NCI-H2227 treated with DMSO at 0.1 percent for 48 hours (cell line): ENCODE results near the gene PDK2.

Source experiments
- DNase-seq: peaks from one replicate; lab custom pipeline; 2025; lab: John Stamatoyannopoulos, UW

PDK2 gene

DNA sequence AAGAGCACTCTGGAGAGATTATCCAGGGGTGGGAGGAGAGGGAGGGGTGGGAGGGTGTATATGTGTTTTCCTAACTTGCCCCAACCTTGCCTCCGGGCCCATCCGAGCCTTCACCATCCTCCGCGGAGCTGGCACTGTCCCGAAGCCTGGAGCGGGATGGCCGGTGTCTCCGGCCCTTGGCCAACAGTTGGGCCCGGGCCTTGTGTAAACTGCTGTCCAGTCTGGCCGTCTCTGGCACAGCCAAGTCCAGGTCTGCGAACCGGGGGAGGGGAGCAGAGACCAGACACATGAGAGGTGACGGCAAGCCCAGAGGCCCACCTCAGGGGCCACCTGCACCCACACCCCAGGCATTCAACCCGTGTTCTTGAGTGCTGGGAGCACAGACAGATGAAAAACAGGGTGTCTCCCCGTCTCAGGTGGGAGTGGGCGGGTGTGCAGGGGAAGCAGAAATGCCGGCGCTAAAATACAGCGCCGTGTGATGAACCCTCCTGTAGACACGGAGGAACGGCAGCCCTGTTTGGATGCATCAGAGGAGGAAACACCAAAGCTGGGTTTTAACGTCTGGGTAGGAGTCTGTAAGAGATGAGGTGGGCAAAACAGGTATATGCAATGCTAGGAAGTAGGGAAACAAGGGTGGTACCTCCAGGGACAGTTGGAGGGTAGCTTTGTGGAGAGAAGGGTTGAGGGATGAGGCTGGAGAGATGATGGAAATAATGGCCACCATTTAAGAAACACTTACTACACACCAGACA is 23.1 kb downstream of the PDK2 start:
- DNase-seq, result no peak

DNA sequence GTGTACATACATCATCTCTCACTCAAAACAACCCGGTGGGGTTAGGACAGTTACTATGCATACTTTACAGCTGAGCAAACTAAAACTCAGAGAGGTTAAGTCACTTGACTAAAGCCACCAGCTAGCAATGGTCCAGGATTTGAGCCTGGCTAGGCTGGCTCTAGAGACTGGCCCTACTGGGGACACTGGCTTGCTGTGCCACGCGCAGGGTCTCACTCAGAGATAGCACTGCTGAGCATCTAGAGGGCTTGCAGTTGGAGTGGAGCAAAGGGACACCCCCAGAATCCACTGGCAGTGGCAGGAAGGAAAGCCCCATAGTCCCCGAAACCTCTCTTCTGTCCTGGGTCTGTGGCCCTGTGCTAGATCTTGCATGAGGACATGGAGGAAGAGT is 23.7 kb downstream of the PDK2 start:
- DNase-seq, result no peak

DNA sequence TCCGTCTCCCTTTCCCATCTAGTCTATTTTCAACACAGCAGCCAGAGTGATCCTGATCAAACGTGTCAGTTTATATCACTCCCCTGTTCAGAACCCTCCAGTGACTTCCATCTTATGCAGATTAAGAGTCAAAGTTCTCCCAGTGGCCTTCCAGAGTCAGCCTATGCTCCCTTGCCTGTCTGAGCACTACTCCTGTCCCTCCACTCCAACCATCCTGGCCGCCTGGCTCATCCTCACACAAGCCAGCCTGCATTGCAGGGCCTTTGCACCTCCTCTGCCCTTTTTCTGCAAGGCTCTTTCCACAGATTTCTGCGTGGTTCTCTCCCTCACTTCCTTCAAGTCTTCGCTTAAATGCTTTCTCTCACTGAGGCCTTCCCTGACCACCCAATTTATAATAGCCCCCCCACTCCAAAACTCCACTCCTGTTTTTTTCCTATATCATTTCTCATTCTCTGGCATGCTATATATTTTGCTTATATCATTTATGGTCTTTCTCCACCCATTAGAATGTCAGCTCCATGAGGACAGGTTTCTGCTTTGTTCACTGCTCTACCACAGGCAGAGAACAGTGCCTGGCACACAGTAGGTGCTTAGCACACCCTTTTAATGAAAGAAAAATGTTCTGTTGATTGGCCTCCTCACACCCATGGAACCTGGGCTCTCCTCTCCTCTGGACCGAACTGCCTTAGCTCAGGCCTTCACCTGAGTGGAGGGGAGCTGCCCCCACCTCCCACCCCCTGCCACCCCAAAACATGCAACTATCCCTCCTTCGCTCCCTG is 25.5 kb downstream of the PDK2 start:
- DNase-seq, result no peak

DNA sequence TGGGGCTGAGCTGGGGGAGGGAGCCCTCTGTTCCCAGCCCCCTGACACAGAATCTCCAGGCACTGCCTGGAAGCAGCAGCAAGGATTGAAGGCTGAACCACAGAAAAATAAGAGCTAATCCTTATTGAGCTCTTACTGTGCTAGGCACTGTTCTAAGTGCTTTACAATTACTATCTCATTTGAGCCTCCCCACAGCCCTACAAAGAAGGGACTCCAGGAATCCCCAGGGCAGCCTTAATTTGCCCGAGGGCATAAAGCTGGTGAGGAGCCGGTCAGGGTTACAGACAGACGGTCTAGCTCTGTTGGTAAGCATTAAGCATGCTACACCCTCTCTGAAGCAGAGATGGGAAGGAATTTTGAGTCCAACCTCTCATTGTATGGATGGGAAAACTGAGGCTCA is 27.8 kb downstream of the PDK2 start:
- no peak for DNase-seq

DNA sequence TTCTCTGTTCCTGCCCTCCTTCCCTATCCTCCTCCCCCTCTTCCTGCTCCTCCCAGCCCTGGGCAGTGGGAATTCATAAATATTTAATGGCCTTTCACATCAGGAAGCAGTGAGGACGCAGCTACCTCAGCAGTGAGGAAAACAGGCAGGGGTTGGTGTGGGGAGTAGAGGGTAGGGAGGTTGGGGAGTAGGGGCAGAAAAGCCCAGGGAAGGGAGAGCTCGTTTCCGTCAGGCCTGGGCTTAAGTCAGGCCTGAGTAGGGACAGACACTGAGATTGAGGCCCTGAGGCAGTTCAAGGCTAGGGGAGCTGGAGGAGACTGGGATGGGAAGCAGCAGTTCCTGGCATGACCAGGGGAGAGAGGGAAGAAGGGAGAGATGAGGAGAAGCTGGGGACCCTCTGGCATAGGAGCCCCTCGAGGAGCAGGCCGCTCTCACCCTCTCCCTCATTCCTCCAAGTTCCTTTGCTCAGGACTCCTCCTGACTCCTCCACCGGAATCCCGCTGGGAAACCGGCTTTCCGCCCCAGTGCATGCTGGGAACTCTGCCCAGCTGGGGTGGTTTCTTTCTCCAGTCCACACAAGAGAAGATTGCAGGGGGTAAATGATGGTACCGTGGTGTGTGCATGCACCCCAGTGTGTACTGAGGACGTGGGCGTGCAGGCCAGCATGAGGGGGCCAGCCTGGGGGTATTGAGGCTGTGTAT is 28.6 kb downstream of the PDK2 start:
- DNase-seq, result peak; percentile 10

DNA sequence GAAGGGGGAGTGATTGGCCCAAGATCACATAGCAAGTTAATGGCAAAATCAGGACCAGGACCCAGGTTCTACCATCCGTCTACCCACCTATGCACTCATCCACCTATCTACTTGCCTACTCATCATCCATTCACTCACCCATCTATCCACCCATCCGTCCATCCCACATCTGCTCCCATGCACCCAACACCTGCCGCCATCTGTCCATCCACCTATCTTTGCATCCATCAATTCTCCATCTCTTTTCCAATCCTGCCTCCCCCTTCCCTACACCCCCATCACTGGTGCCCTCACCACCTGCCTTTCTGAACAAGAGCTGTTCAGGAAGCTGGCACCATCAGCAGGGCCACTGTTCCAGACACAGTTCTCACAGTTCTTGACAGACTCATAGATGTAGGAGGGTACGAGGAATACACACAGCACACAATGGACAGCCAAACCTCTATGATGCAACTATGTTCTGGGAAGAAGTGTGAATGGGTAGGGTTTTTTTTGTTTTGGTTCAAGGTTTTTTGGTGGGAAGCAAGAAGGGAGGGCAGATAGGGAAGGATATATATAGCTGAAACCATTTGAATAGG is 30.4 kb downstream of the PDK2 start:
- DNase-seq, result no peak

DNA sequence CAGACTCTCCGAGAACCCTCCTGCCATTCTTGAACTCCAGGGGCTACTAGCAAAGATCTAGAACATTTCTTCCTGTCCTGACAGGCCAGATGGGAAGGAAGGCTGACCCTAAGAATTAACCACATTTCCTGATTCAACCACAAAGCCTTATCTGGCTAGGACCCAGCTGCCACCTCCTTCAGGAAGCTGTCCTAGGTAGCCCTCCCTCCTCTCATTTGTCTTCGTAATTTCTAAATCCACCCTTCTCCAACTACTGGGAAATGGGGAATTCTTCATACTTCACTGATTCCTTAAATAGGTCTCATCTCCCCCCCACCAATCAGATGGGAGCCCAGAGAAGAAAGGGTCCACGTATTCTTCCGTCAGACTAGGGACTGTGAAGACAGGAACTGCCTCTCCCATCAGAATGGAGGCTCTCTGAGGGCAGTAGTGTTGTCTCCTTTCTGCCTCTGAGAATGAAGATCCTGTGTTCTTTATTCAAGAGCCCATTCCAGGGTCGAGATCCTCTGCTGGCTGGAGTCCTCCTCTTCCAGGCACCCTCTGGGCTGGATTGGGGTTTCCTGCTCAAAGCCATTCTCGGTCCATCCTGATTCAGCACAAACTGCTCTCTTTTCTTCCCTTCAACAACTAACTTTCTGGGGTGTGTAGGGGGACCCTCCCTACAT is 32.7 kb downstream of the PDK2 start:
- DNase-seq, result no peak

DNA sequence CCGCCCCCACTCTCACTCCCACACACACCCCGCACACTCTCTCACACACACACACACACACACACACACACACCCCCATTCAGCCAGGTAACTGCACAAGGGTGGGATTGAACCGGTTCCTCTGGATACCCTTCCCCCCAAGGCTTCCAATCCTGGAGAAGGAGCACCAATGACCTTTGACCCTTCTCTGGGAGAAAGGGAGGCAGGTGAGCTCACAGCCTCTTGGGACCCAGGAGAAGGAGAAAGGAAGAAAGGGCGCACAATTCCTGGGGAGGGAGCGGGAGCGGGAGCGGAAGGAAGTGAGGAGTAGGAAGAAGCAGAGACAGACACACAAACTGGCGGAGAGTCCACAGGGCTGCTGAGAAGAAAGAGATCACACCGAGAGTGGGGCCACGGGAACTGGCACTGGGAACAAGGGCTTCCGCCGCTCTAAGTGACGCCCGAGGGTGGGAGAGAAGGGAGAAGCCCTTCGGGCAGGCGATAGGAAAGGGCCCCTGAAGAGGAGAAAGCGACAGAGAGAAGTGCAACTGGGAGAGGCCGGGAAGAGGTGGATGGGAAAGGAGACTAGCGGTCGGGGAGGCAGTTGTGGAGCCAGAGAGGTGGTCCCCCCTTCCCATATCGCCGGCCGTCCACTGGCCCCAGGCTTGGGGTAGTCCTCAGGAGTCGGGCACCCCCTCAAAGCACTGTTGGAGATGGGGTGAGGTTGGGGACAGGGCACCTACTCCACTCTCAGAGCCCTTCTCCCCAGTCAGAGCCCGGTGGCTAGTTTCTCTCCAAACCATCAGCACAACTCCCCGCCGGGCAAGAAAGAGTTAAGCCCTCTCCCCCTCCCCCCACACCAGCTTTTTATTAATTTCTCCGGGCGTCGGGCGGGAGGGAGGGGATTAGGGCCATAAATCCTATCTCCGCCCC is 33.5 kb downstream of the PDK2 start:
- DNase-seq, result peak; percentile 63

DNA sequence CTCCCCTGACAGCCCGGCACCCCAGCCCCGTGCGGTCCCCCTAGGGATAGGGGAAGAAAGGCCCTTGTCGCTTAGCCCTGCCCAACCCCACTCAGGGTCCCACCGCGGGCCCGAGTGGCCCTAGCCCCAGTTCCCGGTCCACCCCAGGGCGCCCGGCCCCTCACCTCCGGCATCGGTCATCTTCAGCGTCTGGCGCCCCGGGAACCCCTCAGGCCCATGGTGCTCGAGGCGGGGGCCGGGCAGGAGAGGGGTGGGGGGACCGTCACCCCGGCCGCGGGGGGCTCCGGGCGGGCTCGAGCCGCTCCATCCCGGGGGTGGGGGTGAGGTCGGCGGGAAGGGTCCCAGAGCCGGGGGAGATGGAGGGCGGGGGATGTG is 34.2 kb downstream of the PDK2 start:
- no peak for DNase-seq

DNA sequence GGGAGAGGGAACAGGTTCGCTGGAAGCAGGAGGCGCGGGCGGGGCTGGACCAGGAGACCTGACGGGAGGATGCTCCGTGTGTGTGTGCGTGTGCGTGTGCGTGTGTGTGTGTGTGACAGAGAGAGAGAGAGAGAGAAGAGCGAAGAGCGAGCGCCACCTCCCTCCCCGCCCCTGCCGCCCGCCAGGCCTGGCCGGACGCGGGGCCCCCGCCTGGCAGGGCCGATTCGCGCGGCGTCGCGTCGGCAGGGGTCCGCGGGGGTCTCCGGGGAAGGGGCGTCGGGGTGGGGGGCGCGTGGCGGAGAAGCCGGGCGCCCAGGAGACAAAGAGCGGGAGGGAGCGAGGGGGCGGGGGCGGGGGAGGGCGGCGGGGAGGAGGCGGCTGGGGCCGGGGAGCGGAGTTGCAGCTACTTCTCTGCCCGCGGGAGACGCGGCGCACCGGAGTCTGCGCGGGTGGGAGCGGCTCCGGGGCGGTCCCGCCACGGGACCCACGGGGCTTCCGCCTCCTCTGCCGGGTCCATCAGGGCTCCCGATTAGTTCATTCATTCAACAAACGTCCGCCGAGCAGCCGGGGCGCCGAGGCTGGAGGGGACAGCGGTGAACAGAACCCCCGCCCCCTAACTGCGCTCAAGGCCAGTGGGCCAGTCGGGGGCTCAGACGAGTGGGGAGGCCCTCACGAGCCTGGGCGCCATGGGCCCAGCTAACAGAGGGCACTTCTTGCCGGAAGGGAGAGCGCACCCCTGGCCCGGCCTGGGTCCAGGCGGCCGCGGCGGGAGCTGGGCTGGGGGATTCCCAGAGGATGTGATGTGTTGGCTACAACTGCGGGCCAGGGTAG is 34.8 kb downstream of the PDK2 start, which contains the start of gene SAMD14:
Gene SAMD14, minus strand, starts transcription at position 433 of the 831 bp plus-strand sequence. CDS start 5,201 bp downstream, outside the sequence.
- DNase-seq, result peak; percentile 71

DNA sequence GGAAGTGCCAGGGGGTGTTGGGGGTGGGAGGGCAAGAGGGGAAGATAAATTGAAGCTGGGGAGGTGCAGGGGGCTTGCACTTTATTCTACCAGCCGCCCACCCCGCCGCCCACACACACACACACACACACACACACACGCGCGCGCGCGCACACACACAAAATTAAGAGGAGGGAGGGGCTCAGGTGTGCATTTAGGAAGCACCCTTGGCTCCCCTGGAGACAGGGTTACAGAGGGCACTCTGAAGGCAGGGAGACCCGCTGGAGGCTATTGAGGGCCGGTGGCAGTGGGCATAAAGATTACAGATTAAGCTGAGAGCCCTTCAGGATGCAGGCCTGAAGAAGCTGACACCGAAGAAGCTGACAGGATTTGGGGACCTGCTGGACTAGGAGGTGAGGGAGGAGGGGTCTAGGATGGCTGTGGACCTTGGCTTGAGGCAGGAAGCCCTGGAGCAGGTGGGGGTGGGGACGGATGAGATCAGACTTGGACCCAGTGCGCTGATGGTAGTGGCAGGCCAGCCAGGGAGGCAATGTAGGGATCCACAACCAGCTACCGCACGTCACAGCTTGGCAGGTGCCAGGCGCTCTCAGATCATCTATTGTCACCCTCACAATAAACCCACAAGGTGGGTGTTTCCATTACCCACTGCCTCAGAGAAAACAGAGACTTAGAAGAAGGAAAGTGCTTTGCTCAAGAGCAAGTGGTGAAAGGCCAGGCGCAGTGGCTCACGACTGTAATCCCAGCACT is 35.6 kb downstream of the PDK2 start:
- DNase-seq, result no peak

DNA sequence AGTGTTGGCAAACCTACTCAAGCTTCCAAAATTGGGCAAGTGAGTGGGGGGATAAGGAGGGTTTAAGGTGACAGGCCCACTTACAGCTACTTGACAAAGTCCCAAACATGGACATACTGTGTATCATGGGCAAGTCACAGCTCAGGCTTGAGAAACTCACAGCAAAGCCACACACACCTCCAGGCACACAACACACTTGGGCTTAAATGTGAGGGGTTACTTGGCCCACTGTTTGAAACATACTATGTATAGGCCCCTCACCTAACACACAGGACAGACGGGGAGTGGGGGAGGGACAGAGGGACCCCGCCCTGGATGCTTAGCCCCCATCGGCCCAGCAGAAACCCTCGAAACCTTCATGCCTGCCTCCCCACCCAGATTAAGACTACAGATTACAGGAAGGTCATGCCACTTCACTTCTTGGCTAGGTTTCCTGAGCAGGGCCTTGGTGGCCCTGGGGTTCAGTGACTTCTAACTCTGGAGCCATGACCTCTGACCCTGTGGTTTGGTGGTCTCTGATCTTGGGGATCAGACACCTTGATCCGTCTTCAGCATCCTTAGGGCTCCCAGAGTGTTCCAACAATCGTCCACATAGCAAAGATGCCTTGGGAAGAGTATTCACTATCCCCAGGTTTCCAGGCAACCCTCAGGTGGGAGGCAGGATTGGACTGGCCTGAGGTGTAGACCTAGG is 37.1 kb downstream of the PDK2 start:
- no peak for DNase-seq

DNA sequence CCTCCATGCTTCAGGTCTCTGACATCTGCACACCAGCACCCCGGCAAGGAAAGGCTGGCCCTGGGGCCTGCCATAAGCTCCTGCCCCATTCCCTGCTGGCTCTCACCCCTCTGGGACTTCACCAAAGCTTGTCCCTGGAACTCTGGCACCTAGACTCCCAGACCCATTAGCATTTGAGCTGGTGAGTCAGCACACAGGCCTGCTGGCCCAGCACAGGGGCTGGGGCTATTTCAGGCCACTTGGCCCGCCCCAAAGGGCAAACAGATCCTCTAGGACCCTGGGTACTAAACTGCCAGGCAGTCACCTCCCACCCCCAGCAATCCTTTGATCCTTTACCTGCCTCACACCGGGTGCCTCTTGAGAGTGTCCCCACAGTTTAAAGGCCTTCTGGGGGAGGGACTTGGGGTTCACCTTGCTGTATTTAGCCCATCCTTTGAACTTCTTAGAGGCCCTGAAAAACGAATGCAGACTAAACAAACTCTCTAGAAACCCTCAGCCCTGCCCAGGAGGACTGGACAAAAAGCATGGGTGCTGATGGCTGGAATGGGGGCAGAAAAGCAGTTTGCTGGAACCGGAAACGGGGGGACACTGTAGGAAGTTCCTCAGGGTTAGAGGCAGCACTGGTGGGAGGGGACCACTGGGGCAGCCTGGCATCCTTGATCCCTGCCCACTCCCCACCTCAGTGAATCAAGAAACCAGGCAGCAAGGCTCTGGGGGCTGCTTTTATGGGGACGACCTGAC is 38.0 kb downstream of the PDK2 start:
- no peak for DNase-seq

DNA sequence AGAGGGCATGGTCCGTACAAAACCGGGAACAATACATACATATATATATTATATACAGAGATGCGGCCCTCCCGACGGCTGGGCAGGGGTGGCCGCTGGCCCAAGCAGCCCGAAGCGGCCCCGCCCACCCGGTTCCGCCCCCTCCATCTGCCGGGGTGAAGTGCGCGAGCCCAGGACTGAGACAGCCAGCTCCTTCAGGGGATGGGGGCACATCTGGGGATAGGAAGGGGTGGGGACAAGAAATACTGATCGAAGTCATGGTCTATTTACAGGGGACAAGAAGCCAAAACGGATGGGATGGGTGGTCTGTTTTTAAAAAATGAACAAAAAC is 38.6 kb downstream of the PDK2 start:
- DNase-seq, result no peak

DNA sequence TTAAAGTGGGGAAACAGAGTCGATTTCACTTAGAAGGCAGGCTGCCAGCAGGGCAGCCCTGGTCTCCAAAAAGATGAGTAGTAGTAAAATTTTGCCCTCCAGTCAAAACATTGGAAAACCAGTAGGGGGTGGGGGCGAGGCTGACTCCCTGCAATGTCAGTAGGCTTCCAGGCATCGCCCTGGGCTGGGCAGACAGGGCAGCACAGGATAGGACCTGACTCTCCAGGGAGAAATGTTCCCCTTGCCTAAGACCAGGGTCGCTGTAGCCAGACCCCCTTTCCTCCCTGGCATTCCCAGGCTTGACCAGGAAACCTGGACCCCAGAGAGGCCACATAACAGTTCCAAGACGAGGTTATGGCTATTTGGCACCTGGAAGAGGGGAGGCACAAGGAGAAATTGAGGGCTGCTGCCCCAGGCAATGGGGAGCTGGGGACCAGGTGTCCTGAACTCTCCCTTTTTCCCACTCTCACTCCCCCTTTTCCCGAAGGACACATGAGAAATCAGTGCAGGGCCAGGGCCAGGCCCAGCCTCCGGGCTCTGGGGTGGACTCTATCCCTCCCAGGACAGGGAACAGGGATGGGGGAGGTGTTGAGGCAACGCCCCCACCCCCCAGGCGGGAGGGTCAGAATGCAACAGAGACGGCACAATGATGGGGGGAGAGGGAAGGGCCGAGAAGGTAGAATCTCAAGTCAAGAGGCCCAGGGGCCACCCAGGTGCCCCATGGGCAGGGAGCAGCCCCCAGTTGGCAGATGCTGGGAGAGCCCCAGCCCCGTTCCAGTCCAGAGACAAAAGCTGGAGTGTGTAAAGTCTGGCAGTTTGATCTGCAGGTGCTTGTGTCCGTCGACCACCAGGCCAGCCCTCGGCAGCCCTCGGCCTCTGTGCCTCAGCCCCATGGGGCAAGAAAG is 39.3 kb downstream of the PDK2 start:
- DNase-seq, result no peak

DNA sequence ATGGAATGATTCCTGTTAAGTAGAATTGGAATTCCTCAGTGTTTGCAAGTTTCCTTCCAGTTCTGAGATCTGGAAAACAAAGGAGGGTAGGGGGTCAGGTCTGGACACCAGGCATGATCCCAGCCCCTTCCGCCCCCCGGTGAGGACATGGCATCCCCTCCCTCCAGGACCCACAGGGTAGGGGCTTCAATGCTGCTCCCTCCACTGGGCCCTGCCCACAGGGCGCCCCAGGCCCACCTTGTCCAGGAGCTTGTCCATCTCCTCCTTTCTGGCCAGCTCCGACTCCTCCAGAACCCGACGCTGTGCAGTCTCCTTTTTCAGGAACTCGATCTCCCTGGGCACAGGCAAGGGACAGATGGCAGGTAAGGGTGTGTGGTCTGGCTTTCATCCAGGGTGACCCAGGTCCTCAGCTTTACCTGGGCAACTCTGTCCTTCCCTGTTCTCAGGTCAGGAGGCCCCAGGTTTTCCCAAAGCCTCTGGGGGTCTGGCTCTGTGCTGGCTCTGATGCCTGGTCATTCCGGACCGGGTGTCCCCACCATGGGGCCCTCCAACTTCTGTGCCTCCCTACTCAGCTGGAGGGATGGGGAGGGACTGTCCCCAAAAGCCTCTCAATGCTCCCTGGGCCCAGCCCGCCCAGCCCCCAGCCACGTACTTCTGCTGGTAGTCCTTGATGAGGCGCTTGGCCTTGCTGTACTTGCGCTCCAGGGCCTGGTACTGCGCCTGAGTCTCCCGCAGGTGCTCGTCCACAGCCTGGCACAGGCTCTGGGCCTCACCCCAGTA is 40.4 kb downstream of the PDK2 start:
- DNase-seq, result no peak
